DOHH2 (cell line): ENCODE measurements around the gene ABCG5.

ENCODE experiments used
- EZH2phosphoT487 ChIP-seq: fragments of 200-600 bp; sonication (generic); IDR thresholded peaks from 2 replicates; pipeline ENCODE4 v1.6.1; 2017; ENCODE audit warnings: borderline replicate concordance, mild to moderate bottlenecking, antibody characterized with exemption, low read length, moderate library complexity, mixed read lengths
- TF ChIP-seq, protein P1 (sequence below): fragments of 200-600 bp; sonication (generic); IDR thresholded peaks from one replicate; pipeline ENCODE4 v1.5.1; 2014; ENCODE audit warnings: antibody characterized with exemption, mild to moderate bottlenecking, low read depth, low read length; ENCODE audit not compliant: poor library complexity, severe bottlenecking

DNA sequence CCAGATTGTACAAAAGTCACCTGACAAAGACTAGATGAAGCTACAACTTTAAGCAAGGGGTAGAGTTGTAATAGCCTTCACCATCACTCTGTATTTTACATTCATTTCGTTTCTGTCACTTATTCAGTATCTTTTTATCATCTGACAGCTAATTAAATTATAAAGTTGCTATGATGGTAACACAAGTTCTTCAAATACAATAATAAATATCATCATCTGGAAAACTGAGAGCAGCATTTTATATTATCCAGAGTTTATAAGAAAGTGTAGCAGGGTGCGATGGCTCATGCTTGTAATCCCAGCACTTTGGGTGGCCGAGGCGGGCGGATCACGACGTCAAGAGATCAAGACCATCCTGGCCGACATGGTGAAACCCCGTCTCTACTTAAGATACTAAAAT is 43.7 kb downstream of the ABCG5 start:
- TF ChIP-seq, protein P1, sequence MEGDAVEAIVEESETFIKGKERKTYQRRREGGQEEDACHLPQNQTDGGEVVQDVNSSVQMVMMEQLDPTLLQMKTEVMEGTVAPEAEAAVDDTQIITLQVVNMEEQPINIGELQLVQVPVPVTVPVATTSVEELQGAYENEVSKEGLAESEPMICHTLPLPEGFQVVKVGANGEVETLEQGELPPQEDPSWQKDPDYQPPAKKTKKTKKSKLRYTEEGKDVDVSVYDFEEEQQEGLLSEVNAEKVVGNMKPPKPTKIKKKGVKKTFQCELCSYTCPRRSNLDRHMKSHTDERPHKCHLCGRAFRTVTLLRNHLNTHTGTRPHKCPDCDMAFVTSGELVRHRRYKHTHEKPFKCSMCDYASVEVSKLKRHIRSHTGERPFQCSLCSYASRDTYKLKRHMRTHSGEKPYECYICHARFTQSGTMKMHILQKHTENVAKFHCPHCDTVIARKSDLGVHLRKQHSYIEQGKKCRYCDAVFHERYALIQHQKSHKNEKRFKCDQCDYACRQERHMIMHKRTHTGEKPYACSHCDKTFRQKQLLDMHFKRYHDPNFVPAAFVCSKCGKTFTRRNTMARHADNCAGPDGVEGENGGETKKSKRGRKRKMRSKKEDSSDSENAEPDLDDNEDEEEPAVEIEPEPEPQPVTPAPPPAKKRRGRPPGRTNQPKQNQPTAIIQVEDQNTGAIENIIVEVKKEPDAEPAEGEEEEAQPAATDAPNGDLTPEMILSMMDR: no peak
- no peak for TF ChIP-seq EZH2phosphoT487
